GM12878 (cell line): ENCODE data around the gene MFAP3L. TPM values are rescaled to one million over a fixed set of nuclear protein-coding genes. Genes with fewer than 3 reads are reported as not detected.

Source experiments
- ATAC-seq: fragments of 200-7000 bp; cut with Tn5 transposase; 3 replicates; pipeline ENCODE4 v1.9.1; 2020; ENCODE audit warnings: mild to moderate bottlenecking, moderate library complexity
- BruUV-seq: library from RNA; stranded (reverse); fragments of 400-500 nt; replicated peaks from 2 replicates; lab custom pipeline; 2021; lab: Mats Ljungman, UMichigan
- CTCF ChIA-PET: fragments of 300-600 bp; sonication (Branson Sonifier 250); formaldehyde crosslinking; extraction: SDS; loops from one replicate; lab custom pipeline; 2021; ENCODE audit warnings: inconsistent platforms; lab: Yijun Ruan, JAX
- POLR2A ChIA-PET: fragments of 350-600 bp; formaldehyde crosslinking; extraction: SDS; loops from one replicate; lab custom pipeline; 2021; ENCODE audit warnings: inconsistent platforms; lab: Charles Lee
- RAD21 ChIA-PET: fragments of 300-600 bp; sonication (Branson Sonifier 250); formaldehyde crosslinking; loops from one replicate; lab custom pipeline; 2023; ENCODE audit warnings: antibody characterized with exemption; ENCODE audit not compliant: unreplicated experiment; lab: Charles Lee
- SMC1A ChIA-PET: fragments of 300-600 bp; sonication (Branson Sonifier 250); formaldehyde crosslinking; loops from one replicate; lab custom pipeline; 2023; ENCODE audit not compliant: unreplicated experiment, uncharacterized antibody; lab: Charles Lee
- DNase-seq: peaks from one replicate; pipeline ENCODE4 v3.0.0-alpha.2; 2011; ENCODE audit warnings: low read depth, low spot score
- FAIRE-seq: peaks from 3 replicates; lab custom pipeline; 2011; peaks lifted over from hg19 to GRCh38; lab: Jason Lieb, UNC
- H2AFZ ChIP-seq: 2 replicates; pipeline ENCODE4 v1.6.0; 2011; ENCODE audit warnings: low read depth, low read length, control low read depth; ENCODE audit not compliant: control insufficient read depth
- H3K27ac ChIP-seq: 2 replicates; pipeline ENCODE4 v1.5.1; 2011; ENCODE audit warnings: control low read depth; ENCODE audit not compliant: control insufficient read depth, insufficient read depth
- H3K27me3 ChIP-seq, 2 experiments: replicated peaks in 1 of 2; 2 replicates each; pipeline versions ENCODE4 v1.6.0 to v1.6.1; 2011; ENCODE audit warnings: low read length in 1 of 2; ENCODE audit not compliant: control insufficient read depth in 2 of 2, insufficient read depth in 2 of 2
- H3K36me3 ChIP-seq, 2 experiments: 2 replicates each; pipeline ENCODE4 v1.5.1; 2011; ENCODE audit warnings: low read length in 1 of 2; ENCODE audit not compliant: control insufficient read depth in 2 of 2, insufficient read depth in 2 of 2
- H3K4me1 ChIP-seq: 2 replicates; pipeline ENCODE4 v1.6.1; 2011; ENCODE audit warnings: mild to moderate bottlenecking, low read length, moderate library complexity, mixed read lengths; ENCODE audit not compliant: control insufficient read depth, insufficient read depth
- H3K4me2 ChIP-seq: 2 replicates; pipeline ENCODE4 v1.6.0; 2011; ENCODE audit warnings: control low read depth; ENCODE audit not compliant: control insufficient read depth, insufficient read depth
- H3K4me3 ChIP-seq: fragments of 200-600 bp; sonication (generic); 2 replicates; pipeline ENCODE4 v1.5.1; 2016
- H3K79me2 ChIP-seq: 2 replicates; pipeline ENCODE4 v1.6.0; 2011; ENCODE audit warnings: low read length; ENCODE audit not compliant: control insufficient read depth, insufficient read depth
- H3K9ac ChIP-seq: 2 replicates; pipeline ENCODE4 v1.8.0; 2011; ENCODE audit warnings: low read length, control low read depth, mixed read lengths; ENCODE audit not compliant: control insufficient read depth, insufficient read depth
- H3K9me3 ChIP-seq: replicated peaks from 3 replicates; pipeline ENCODE4 v1.5.1; 2011; ENCODE audit warnings: mild to moderate bottlenecking, low read length; ENCODE audit not compliant: control insufficient read depth, insufficient read depth
- H4K20me1 ChIP-seq: 2 replicates; pipeline ENCODE4 v1.6.0; 2011; ENCODE audit not compliant: control insufficient read depth, insufficient read depth
- ATF3 ChIP-seq: IDR thresholded peaks from 2 replicates; pipeline ENCODE4 v1.6.1; 2011; ENCODE audit warnings: low read depth, mild to moderate bottlenecking, low read length, moderate library complexity, borderline replicate concordance; ENCODE audit errors: extremely low read depth
- EGR1 ChIP-seq, 2 experiments: IDR thresholded peaks; 1 replicate in 1 of 2; 2 replicates in 1 of 2; pipeline ENCODE4 v1.6.1; 2011 to 2012; ENCODE audit warnings: low read depth in 2 of 2, low read length in 2 of 2, borderline replicate concordance in 1 of 2, mild to moderate bottlenecking in 1 of 2, moderate library complexity in 1 of 2
- IRF4 ChIP-seq: IDR thresholded peaks from 2 replicates; pipeline ENCODE4 v1.6.1; 2011; ENCODE audit warnings: low read depth, low read length
- KAT2A ChIP-seq: conservative IDR thresholded peaks from 2 replicates; pipeline ENCODE4 v1.6.1; 2011; ENCODE audit warnings: low read depth, low read length; ENCODE audit not compliant: control insufficient read depth
- LARP7 ChIP-seq: fragments of 450-650 bp; IDR thresholded peaks from 2 replicates; pipeline ENCODE4 v1.6.1; 2017; ENCODE audit warnings: mild to moderate bottlenecking
- MLLT1 ChIP-seq: fragments of 450-650 bp; IDR thresholded peaks from 2 replicates; pipeline ENCODE4 v1.6.1; 2016; ENCODE audit warnings: mild to moderate bottlenecking
- MYB ChIP-seq: fragments of 150-350 bp; IDR thresholded peaks from 2 replicates; pipeline ENCODE4 v1.6.1; 2014; ENCODE audit warnings: mild to moderate bottlenecking, low read depth, low read length, borderline replicate concordance
- RUNX3 ChIP-seq: IDR thresholded peaks from 2 replicates; pipeline ENCODE4 v1.6.1; 2012; ENCODE audit warnings: low read length, inconsistent platforms
- SMC3 ChIP-seq: IDR thresholded peaks from 2 replicates; pipeline ENCODE4 v1.6.1; 2011; ENCODE audit warnings: low read length, improper control_type of control experiment, borderline replicate concordance
- TCF7 ChIP-seq: IDR thresholded peaks from 2 replicates; pipeline ENCODE4 v1.6.1; 2014; ENCODE audit warnings: antibody characterized with exemption, borderline replicate concordance
- WRNIP1 ChIP-seq: IDR thresholded peaks from 2 replicates; pipeline ENCODE4 v1.6.1; 2011; ENCODE audit warnings: low read depth, low read length, improper control_type of control experiment, borderline replicate concordance
- ZNF622 ChIP-seq: fragments of 450-650 bp; IDR thresholded peaks from 2 replicates; pipeline ENCODE4 v1.6.1; 2017; ENCODE audit warnings: mild to moderate bottlenecking, inconsistent platforms
- WGBS: methylation state at CpG from one replicate; pipeline ENCODE4 v1.1.6; 2016; ENCODE audit warnings: low lambda C conversion rate; ENCODE audit not compliant: insufficient replicate concordance, insufficient coverage; ENCODE audit errors: missing lambda C conversion rate; 5-methylcytosine and 5-hydroxymethylcytosine counted together
- in situ Hi-C: fragments of 300-500 bp; cut with MboI; formaldehyde crosslinking; loops from 9 replicates; pipeline ENCODE4 v1.14.3; 2018; ENCODE audit warnings: mixed read lengths
- intact Hi-C: fragments of 100-400 bp; cut with micrococcal nuclease; formaldehyde crosslinking; loops from one replicate; pipeline ENCODE4 v1.14.2; 2022; ENCODE audit not compliant: unreplicated experiment
- polyA plus RNA-seq, 11 experiments: library from polyadenylated mRNA; depleted of rRNA in 4 of 11; unstranded in 6 of 11; stranded (reverse) in 5 of 11; fragments of >200 nt; fragmentation: Nextera tagmentation in 4 of 11; fragmentation: Illumina TruSeq in 1 of 11; extraction: Ambion mirVana in 4 of 11; extraction: Trizol in 1 of 11; gene quantifications; 1 replicate in 1 of 11; 2 replicates in 10 of 11; pipeline versions ENCODE4 v1.2.1 to v1.2.3, GENCODE V29; 2011 to 2016; ENCODE audit warnings: inconsistent platforms in 2 of 11, missing spikeins in 2 of 11, low read depth in 1 of 11
- total RNA-seq, 4 experiments: library from RNA; depleted of rRNA in 3 of 4; stranded (reverse); fragments of >200 nt in 3 of 4; fragmentation: Illumina TruSeq in 1 of 4; extraction: Trizol in 1 of 4; gene quantifications; 2 replicates each; pipeline versions ENCODE4 v1.2.1 to v1.2.3, GENCODE V29; 2013 to 2021

MFAP3L gene
- total and polyA plus RNA-seq, 10 of the 15 experiments (the other 5 are each of a cell fraction or from before 2014, with no cell fraction given) = 0.10 to 3.0 TPM; not detected in 8

- Histone ChIP-seq H3K4me3 (no peak overlapping the region), H3K27me3 (no peaks in the 10 kb centered on the region; a peak in 1 of 4 replicates), H3K9ac (no peak overlapping the region), H3K4me2 (no peak overlapping the region), H3K79me2 (no peaks in the 10 kb centered on the region), H3K27ac (no peak overlapping the region), H3K36me3 (no peaks in the 10 kb centered on the region), H2AFZ (no peak overlapping the region), H3K9me3 (no peaks in the 10 kb centered on the region), H4K20me1 (no peaks in the 10 kb centered on the region), H3K4me1 (no peaks in the 10 kb centered on the region)
- 76% methylated on average over 8 of the region's 8 CpGs for WGBS
- BruUV-seq = no TSS peak
- in situ Hi-C loops = no loop called here
- DNase-seq (no peak), FAIRE-seq (no peak), ATAC-seq (no peak)
- POLR2A ChIA-PET = no interaction called here
- intact Hi-C loops = no loop called here
- SMC1A ChIA-PET = no interaction called here
- CTCF ChIA-PET = no interaction called here
- TF ChIP-seq ZNF622 = no peak
- no peak for TF ChIP-seq TCF7
- TF ChIP-seq RUNX3 = no peak
- TF ChIP-seq EGR1 (IDR thresholded peaks at IDR 0.05; ENCODE audit: borderline replicate concordance in 1 of 2, low read depth in 2 of 2, low read length in 2 of 2) = no peak
- TF ChIP-seq IRF4 = no peak
- no peak for TF ChIP-seq WRNIP1
- no peak for TF ChIP-seq MLLT1
- no peak for TF ChIP-seq SMC3
- no peak for TF ChIP-seq KAT2A
- no peak for TF ChIP-seq MYB
- no peak for TF ChIP-seq LARP7
- no peak for TF ChIP-seq ATF3
- RAD21 ChIA-PET = no interaction called here
Observed at GRCh38 chr4:170068438-170069128, 42.4 kb upstream of the MFAP3L start.
